Trophoblast cell (in vitro differentiated cells and primary cell): ENCODE data around the gene ABCA13.

ENCODE experiments used
- DNase-seq, 2 donors: peaks; one replicate each; pipeline ENCODE4 v3.0.0-alpha.2; 2016
- H2AFZ ChIP-seq: 2 replicates; pipeline ENCODE4 v1.6.1; 2013; ENCODE audit warnings: low read length, moderate library complexity, mild to moderate bottlenecking; ENCODE audit not compliant: insufficient read depth, poor library complexity
- H2AK5ac ChIP-seq: 2 replicates; pipeline ENCODE4 v1.6.1; 2013; ENCODE audit warnings: mild to moderate bottlenecking, low read length
- H2BK120ac ChIP-seq: 2 replicates; pipeline ENCODE4 v1.6.1; 2013; ENCODE audit warnings: low read length, mild to moderate bottlenecking, moderate library complexity; ENCODE audit not compliant: insufficient read depth, poor library complexity
- H2BK12ac ChIP-seq: 2 replicates; pipeline ENCODE4 v1.6.1; 2013; ENCODE audit warnings: mild to moderate bottlenecking, low read length, moderate library complexity
- H2BK5ac ChIP-seq: 2 replicates; pipeline ENCODE4 v1.6.1; 2013; ENCODE audit warnings: low read length, low read depth, moderate library complexity, mild to moderate bottlenecking; ENCODE audit not compliant: poor library complexity
- H3K14ac ChIP-seq: 2 replicates; pipeline ENCODE4 v1.6.1; 2013; ENCODE audit warnings: mild to moderate bottlenecking, low read length
- H3K18ac ChIP-seq: 2 replicates; pipeline ENCODE4 v1.6.1; 2013; ENCODE audit warnings: mild to moderate bottlenecking, low read length
- H3K23ac ChIP-seq: 2 replicates; pipeline ENCODE4 v1.6.1; 2013; ENCODE audit warnings: low read length
- H3K27ac ChIP-seq: 2 replicates; pipeline ENCODE4 v1.5.1; 2013; ENCODE audit warnings: low read depth, mild to moderate bottlenecking, inconsistent platforms, low read length, moderate library complexity
- H3K27me3 ChIP-seq: 2 replicates; pipeline ENCODE4 v1.6.1; 2013; ENCODE audit warnings: inconsistent platforms, mild to moderate bottlenecking, low read length, moderate library complexity; ENCODE audit not compliant: insufficient read depth
- H3K36me3 ChIP-seq, 2 experiments: 1 replicate in 1 of 2; 2 replicates in 1 of 2; pipeline ENCODE4 v1.6.1; 2013; ENCODE audit warnings: low read length in 2 of 2, mild to moderate bottlenecking in 2 of 2, moderate library complexity in 1 of 2; ENCODE audit not compliant: insufficient read depth in 2 of 2, control insufficient read depth in 1 of 2
- H3K4ac ChIP-seq: 2 replicates; pipeline ENCODE4 v1.6.1; 2013; ENCODE audit warnings: low read depth, mild to moderate bottlenecking, low read length, moderate library complexity
- H3K4me1 ChIP-seq, 2 experiments: 1 replicate in 1 of 2; 2 replicates in 1 of 2; pipeline ENCODE4 v1.6.1; 2013; ENCODE audit warnings: low read length in 2 of 2, mild to moderate bottlenecking in 2 of 2, moderate library complexity in 1 of 2; ENCODE audit not compliant: insufficient read depth in 2 of 2, control insufficient read depth in 1 of 2
- H3K4me2 ChIP-seq: 2 replicates; pipeline ENCODE4 v1.6.1; 2013; ENCODE audit warnings: inconsistent platforms, mild to moderate bottlenecking, low read length, moderate library complexity
- H3K4me3 ChIP-seq: 2 replicates; pipeline ENCODE4 v1.5.1; 2013; ENCODE audit warnings: mild to moderate bottlenecking, low read depth, low read length, inconsistent platforms
- H3K79me1 ChIP-seq: one replicate; pipeline ENCODE4 v1.6.1; 2013; ENCODE audit warnings: low read length
- H3K79me2 ChIP-seq: 2 replicates; pipeline ENCODE4 v1.6.1; 2013; ENCODE audit warnings: low read length, mild to moderate bottlenecking; ENCODE audit not compliant: control insufficient read depth, insufficient read depth, poor library complexity
- H3K9ac ChIP-seq: 2 replicates; pipeline ENCODE4 v1.6.1; 2013; ENCODE audit warnings: mild to moderate bottlenecking, low read length
- H3K9me3 ChIP-seq: 2 replicates; pipeline ENCODE4 v1.6.1; 2013; ENCODE audit warnings: low read depth, mild to moderate bottlenecking, control low read depth, inconsistent platforms, low read length; ENCODE audit not compliant: insufficient read depth
- H4K12ac ChIP-seq: 2 replicates; pipeline ENCODE4 v1.6.1; 2013; ENCODE audit warnings: low read depth, mild to moderate bottlenecking, low read length, moderate library complexity
- H4K8ac ChIP-seq: 2 replicates; pipeline ENCODE4 v1.6.1; 2013; ENCODE audit warnings: low read depth, mild to moderate bottlenecking, low read length, moderate library complexity
- H4K91ac ChIP-seq: one replicate; pipeline ENCODE4 v1.6.1; 2013; ENCODE audit warnings: low read depth, mild to moderate bottlenecking, low read length, moderate library complexity
- WGBS: extraction: QIAGEN DNeasy Blood & Tissue Kit; methylation state at CpG from one replicate; pipeline ENCODE4 v1.1.7; 2013; ENCODE audit warnings: missing lambda C conversion rate; ENCODE audit not compliant: insufficient read length, insufficient coverage; ENCODE audit errors: extremely low coverage; 5-methylcytosine and 5-hydroxymethylcytosine counted together

Gene ABCA13

GRCh38 chr7:48502021-48502420, 330.8 kb downstream of the ABCA13 start:
- Histone ChIP-seq H3K18ac (no peak overlapping the region), H3K27ac (no peak overlapping the region), H3K14ac (no peak overlapping the region), H2BK120ac (no peak overlapping the region), H3K79me1 (no peaks in the 10 kb centered on the region), H2AK5ac (no peak overlapping the region), H2BK12ac (no peak overlapping the region), H3K9me3 (peaks cover 5% of the 10 kb centered on the region), H3K4me2 (no peak overlapping the region), H3K4ac (no peak overlapping the region), H4K8ac (no peak overlapping the region), H3K27me3 (no peaks in the 10 kb centered on the region), H3K79me2 (no peaks in the 10 kb centered on the region), H4K91ac (no peak overlapping the region), H2BK5ac (no peak overlapping the region), H4K12ac (no peak overlapping the region), H3K36me3 (no peaks in the 10 kb centered on the region), H3K4me1 (no peaks in the 10 kb centered on the region), H2AFZ (no peak overlapping the region), H3K23ac (no peak overlapping the region), H3K9ac (no peak overlapping the region), H3K4me3 (no peak overlapping the region)
- no CpG with 5 or more reads among the region's 4 CpGs for WGBS
- no peak for DNase-seq

GRCh38 chr7:48505051-48505450, 333.8 kb downstream of the ABCA13 start:
- Histone ChIP-seq H3K4me3 (no peak overlapping the region), H2BK5ac (no peak overlapping the region), H3K27ac (no peak overlapping the region), H3K9ac (no peak overlapping the region), H3K79me2 (no peaks in the 10 kb centered on the region), H4K12ac (no peak overlapping the region), H4K8ac (no peak overlapping the region), H3K4me2 (no peak overlapping the region), H4K91ac (no peak overlapping the region), H3K27me3 (no peaks in the 10 kb centered on the region), H3K18ac (no peak overlapping the region), H3K9me3 (peaks cover 2% of the 10 kb centered on the region), H3K36me3 (no peaks in the 10 kb centered on the region), H3K23ac (no peak overlapping the region), H2BK120ac (no peak overlapping the region), H2AK5ac (no peak overlapping the region), H3K14ac (no peak overlapping the region), H3K4ac (no peak overlapping the region), H2AFZ (no peak overlapping the region), H2BK12ac (no peak overlapping the region), H3K79me1 (no peaks in the 10 kb centered on the region), H3K4me1 (no peaks in the 10 kb centered on the region)
- WGBS: no CpG with 5 or more reads among the region's 6 CpGs
- no peak for DNase-seq

GRCh38 chr7:48505466-48505865, 334.2 kb downstream of the ABCA13 start:
- Histone ChIP-seq H2AFZ (no peak overlapping the region), H4K91ac (no peak overlapping the region), H4K12ac (no peak overlapping the region), H3K23ac (no peak overlapping the region), H3K14ac (no peak overlapping the region), H3K9me3 (peaks cover 2% of the 10 kb centered on the region), H3K4ac (no peak overlapping the region), H3K27me3 (no peaks in the 10 kb centered on the region), H3K4me1 (no peaks in the 10 kb centered on the region), H3K36me3 (no peaks in the 10 kb centered on the region), H3K27ac (no peak overlapping the region), H3K9ac (no peak overlapping the region), H2BK5ac (no peak overlapping the region), H2BK12ac (no peak overlapping the region), H2BK120ac (no peak overlapping the region), H4K8ac (no peak overlapping the region), H2AK5ac (no peak overlapping the region), H3K79me2 (no peaks in the 10 kb centered on the region), H3K4me2 (no peak overlapping the region), H3K79me1 (no peaks in the 10 kb centered on the region), H3K18ac (no peak overlapping the region), H3K4me3 (no peak overlapping the region)
- no CpG with 5 or more reads among the region's 4 CpGs for WGBS
- DNase-seq: no peak

GRCh38 chr7:48506569-48506968, 335.3 kb downstream of the ABCA13 start:
- Histone ChIP-seq H2AFZ (no peak overlapping the region), H3K9me3 (no peaks in the 10 kb centered on the region), H3K27ac (no peak overlapping the region), H3K9ac (no peak overlapping the region), H2BK120ac (no peak overlapping the region), H4K12ac (no peak overlapping the region), H3K14ac (no peak overlapping the region), H3K23ac (no peak overlapping the region), H3K4me2 (no peak overlapping the region), H4K91ac (no peak overlapping the region), H2BK12ac (no peak overlapping the region), H3K4me3 (no peak overlapping the region), H3K79me2 (no peaks in the 10 kb centered on the region), H3K4ac (no peak overlapping the region), H3K27me3 (no peaks in the 10 kb centered on the region), H3K4me1 (no peaks in the 10 kb centered on the region), H2AK5ac (no peak overlapping the region), H3K18ac (no peak overlapping the region), H4K8ac (no peak overlapping the region), H3K79me1 (no peaks in the 10 kb centered on the region), H3K36me3 (no peaks in the 10 kb centered on the region), H2BK5ac (no peak overlapping the region)
- DNase-seq: no peak
- WGBS: no CpG with 5 or more reads among the region's 4 CpGs
